ENCODE data around the gene KRT80.

DNA sequence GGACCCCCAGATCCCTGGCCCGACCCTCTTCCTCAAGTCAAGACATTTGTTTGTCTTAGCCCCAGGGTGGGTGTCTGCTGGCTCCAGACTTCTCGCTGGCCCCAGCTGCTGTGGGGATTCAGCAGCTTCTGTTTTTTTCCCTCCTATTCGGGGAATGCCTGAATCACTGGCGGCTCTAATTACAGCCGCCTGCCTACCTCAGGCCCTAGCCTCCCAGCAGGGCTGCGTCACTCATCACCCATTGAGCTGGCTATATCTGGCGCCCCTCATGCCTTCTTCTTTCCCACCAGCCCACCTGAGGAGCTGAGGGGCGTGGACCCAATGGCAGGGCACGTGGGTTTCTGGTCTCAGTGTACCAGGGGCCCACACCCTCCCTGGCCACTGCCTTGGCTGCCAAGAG lies 10.1 kb downstream of the KRT80 start:
- TF ChIP-seq POLR2AphosphoS5 (IDR thresholded peaks at IDR 0.05) (no peak), POLR2A (IDR thresholded peaks at IDR 0.05) (no peak)
- TF ChIP-seq, protein P1, sequence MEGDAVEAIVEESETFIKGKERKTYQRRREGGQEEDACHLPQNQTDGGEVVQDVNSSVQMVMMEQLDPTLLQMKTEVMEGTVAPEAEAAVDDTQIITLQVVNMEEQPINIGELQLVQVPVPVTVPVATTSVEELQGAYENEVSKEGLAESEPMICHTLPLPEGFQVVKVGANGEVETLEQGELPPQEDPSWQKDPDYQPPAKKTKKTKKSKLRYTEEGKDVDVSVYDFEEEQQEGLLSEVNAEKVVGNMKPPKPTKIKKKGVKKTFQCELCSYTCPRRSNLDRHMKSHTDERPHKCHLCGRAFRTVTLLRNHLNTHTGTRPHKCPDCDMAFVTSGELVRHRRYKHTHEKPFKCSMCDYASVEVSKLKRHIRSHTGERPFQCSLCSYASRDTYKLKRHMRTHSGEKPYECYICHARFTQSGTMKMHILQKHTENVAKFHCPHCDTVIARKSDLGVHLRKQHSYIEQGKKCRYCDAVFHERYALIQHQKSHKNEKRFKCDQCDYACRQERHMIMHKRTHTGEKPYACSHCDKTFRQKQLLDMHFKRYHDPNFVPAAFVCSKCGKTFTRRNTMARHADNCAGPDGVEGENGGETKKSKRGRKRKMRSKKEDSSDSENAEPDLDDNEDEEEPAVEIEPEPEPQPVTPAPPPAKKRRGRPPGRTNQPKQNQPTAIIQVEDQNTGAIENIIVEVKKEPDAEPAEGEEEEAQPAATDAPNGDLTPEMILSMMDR (IDR thresholded peaks at IDR 0.05), result no peak
